Testis (tissue), 2 donors: Measurements from ENCODE around the gene DHRS3.

ENCODE experiments used
- CTCF ChIP-seq, 3 experiments: fragments of 450-650 bp in 2 of 3; fragments of 200-600 bp in 1 of 3; sonication (generic) in 1 of 3; IDR thresholded peaks; one replicate each; pipeline ENCODE4 v1.5.1; 2016 to 2019; ENCODE audit warnings: antibody characterized with exemption in 3 of 3, mild to moderate bottlenecking in 2 of 3, moderate library complexity in 1 of 3
- POLR2A ChIP-seq: fragments of 450-650 bp; IDR thresholded peaks from one replicate; pipeline ENCODE4 v1.6.1; 2017; ENCODE audit warnings: antibody characterized with exemption, mild to moderate bottlenecking, moderate library complexity

- no peak for TF ChIP-seq CTCF (IDR thresholded peaks at IDR 0.05)
- TF ChIP-seq POLR2A, result no peak
Measured at GRCh38 chr1:12530462-12531178, 87.4 kb downstream of the DHRS3 start.
